Trophoblast cell (in vitro differentiated cells and primary cell): ENCODE results near the gene SPATA12.

ENCODE experiments used
- DNase-seq, 2 donors: peaks; one replicate each; pipeline ENCODE4 v3.0.0-alpha.2; 2016
- H2AFZ ChIP-seq: 2 replicates; pipeline ENCODE4 v1.6.1; 2013; ENCODE audit warnings: low read length, moderate library complexity, mild to moderate bottlenecking; ENCODE audit not compliant: insufficient read depth, poor library complexity
- H2AK5ac ChIP-seq: 2 replicates; pipeline ENCODE4 v1.6.1; 2013; ENCODE audit warnings: mild to moderate bottlenecking, low read length
- H2BK120ac ChIP-seq: 2 replicates; pipeline ENCODE4 v1.6.1; 2013; ENCODE audit warnings: low read length, mild to moderate bottlenecking, moderate library complexity; ENCODE audit not compliant: insufficient read depth, poor library complexity
- H2BK12ac ChIP-seq: 2 replicates; pipeline ENCODE4 v1.6.1; 2013; ENCODE audit warnings: mild to moderate bottlenecking, low read length, moderate library complexity
- H2BK5ac ChIP-seq: 2 replicates; pipeline ENCODE4 v1.6.1; 2013; ENCODE audit warnings: low read length, low read depth, moderate library complexity, mild to moderate bottlenecking; ENCODE audit not compliant: poor library complexity
- H3K14ac ChIP-seq: 2 replicates; pipeline ENCODE4 v1.6.1; 2013; ENCODE audit warnings: mild to moderate bottlenecking, low read length
- H3K18ac ChIP-seq: 2 replicates; pipeline ENCODE4 v1.6.1; 2013; ENCODE audit warnings: mild to moderate bottlenecking, low read length
- H3K23ac ChIP-seq: 2 replicates; pipeline ENCODE4 v1.6.1; 2013; ENCODE audit warnings: low read length
- H3K27ac ChIP-seq: 2 replicates; pipeline ENCODE4 v1.5.1; 2013; ENCODE audit warnings: low read depth, mild to moderate bottlenecking, inconsistent platforms, low read length, moderate library complexity
- H3K27me3 ChIP-seq: 2 replicates; pipeline ENCODE4 v1.6.1; 2013; ENCODE audit warnings: inconsistent platforms, mild to moderate bottlenecking, low read length, moderate library complexity; ENCODE audit not compliant: insufficient read depth
- H3K36me3 ChIP-seq, 2 experiments: 1 replicate in 1 of 2; 2 replicates in 1 of 2; pipeline ENCODE4 v1.6.1; 2013; ENCODE audit warnings: low read length in 2 of 2, mild to moderate bottlenecking in 2 of 2, moderate library complexity in 1 of 2; ENCODE audit not compliant: insufficient read depth in 2 of 2, control insufficient read depth in 1 of 2
- H3K4ac ChIP-seq: 2 replicates; pipeline ENCODE4 v1.6.1; 2013; ENCODE audit warnings: low read depth, mild to moderate bottlenecking, low read length, moderate library complexity
- H3K4me1 ChIP-seq, 2 experiments: 1 replicate in 1 of 2; 2 replicates in 1 of 2; pipeline ENCODE4 v1.6.1; 2013; ENCODE audit warnings: low read length in 2 of 2, mild to moderate bottlenecking in 2 of 2, moderate library complexity in 1 of 2; ENCODE audit not compliant: insufficient read depth in 2 of 2, control insufficient read depth in 1 of 2
- H3K4me2 ChIP-seq: 2 replicates; pipeline ENCODE4 v1.6.1; 2013; ENCODE audit warnings: inconsistent platforms, mild to moderate bottlenecking, low read length, moderate library complexity
- H3K4me3 ChIP-seq: 2 replicates; pipeline ENCODE4 v1.5.1; 2013; ENCODE audit warnings: mild to moderate bottlenecking, low read depth, low read length, inconsistent platforms
- H3K79me1 ChIP-seq: one replicate; pipeline ENCODE4 v1.6.1; 2013; ENCODE audit warnings: low read length
- H3K79me2 ChIP-seq: 2 replicates; pipeline ENCODE4 v1.6.1; 2013; ENCODE audit warnings: low read length, mild to moderate bottlenecking; ENCODE audit not compliant: control insufficient read depth, insufficient read depth, poor library complexity
- H3K9ac ChIP-seq: 2 replicates; pipeline ENCODE4 v1.6.1; 2013; ENCODE audit warnings: mild to moderate bottlenecking, low read length
- H3K9me3 ChIP-seq: 2 replicates; pipeline ENCODE4 v1.6.1; 2013; ENCODE audit warnings: low read depth, mild to moderate bottlenecking, control low read depth, inconsistent platforms, low read length; ENCODE audit not compliant: insufficient read depth
- H4K12ac ChIP-seq: 2 replicates; pipeline ENCODE4 v1.6.1; 2013; ENCODE audit warnings: low read depth, mild to moderate bottlenecking, low read length, moderate library complexity
- H4K8ac ChIP-seq: 2 replicates; pipeline ENCODE4 v1.6.1; 2013; ENCODE audit warnings: low read depth, mild to moderate bottlenecking, low read length, moderate library complexity
- H4K91ac ChIP-seq: one replicate; pipeline ENCODE4 v1.6.1; 2013; ENCODE audit warnings: low read depth, mild to moderate bottlenecking, low read length, moderate library complexity
- WGBS: extraction: QIAGEN DNeasy Blood & Tissue Kit; methylation state at CpG from one replicate; pipeline ENCODE4 v1.1.7; 2013; ENCODE audit warnings: missing lambda C conversion rate; ENCODE audit not compliant: insufficient read length, insufficient coverage; ENCODE audit errors: extremely low coverage; 5-methylcytosine and 5-hydroxymethylcytosine counted together

SPATA12 gene

GRCh38 chr3:57116501-57116900 lies 56.0 kb downstream of the SPATA12 start:
- Histone ChIP-seq H2BK120ac (no peak overlapping the region), H3K4ac (no peak overlapping the region), H3K4me2 (no peak overlapping the region), H2AK5ac (no peak overlapping the region), H3K18ac (no peak overlapping the region), H3K9ac (no peak overlapping the region), H3K27ac (no peak overlapping the region), H3K4me1 (no peaks in the 10 kb centered on the region), H2BK12ac (no peak overlapping the region), H3K79me2 (no peaks in the 10 kb centered on the region), H3K79me1 (no peaks in the 10 kb centered on the region), H3K27me3 (no peaks in the 10 kb centered on the region), H2BK5ac (no peak overlapping the region), H4K91ac (no peak overlapping the region), H3K4me3 (no peak overlapping the region), H3K36me3 (peaks cover 0 to 1% of the 10 kb centered on the region in 2 experiments), H4K8ac (no peak overlapping the region), H4K12ac (no peak overlapping the region), H2AFZ (no peak overlapping the region), H3K23ac (no peak overlapping the region), H3K9me3 (no peaks in the 10 kb centered on the region), H3K14ac (no peak overlapping the region)
- WGBS, result no CpG with 5 or more reads among the region's 3 CpGs
- no peak for DNase-seq

DNA sequence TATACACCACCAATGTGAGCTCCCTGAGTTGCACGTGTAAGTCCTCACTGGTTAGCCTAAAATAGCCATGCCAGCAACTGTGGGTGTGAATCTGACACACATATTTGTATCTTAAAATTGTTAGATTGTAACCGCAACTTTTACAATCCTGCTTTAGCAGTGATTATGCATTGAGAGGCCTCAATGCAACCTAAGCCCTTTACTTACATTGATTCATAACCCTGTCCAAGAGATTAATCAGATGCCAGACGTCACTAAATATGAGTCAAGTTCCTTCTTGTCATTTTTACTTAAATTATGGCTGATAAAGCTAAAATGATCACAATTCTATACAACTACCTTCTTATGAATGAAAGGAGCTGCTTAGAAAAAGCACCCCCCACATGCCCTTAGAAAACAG lies 57.8 kb downstream of the SPATA12 start:
- H2AK5ac ChIP-seq, result no peak overlapping the region
- no peaks in the 10 kb centered on the region for H3K4me1 ChIP-seq
- H2BK12ac ChIP-seq, result no peak overlapping the region
- H3K27me3 ChIP-seq, result no peaks in the 10 kb centered on the region
- H3K79me2 ChIP-seq, result no peaks in the 10 kb centered on the region
- H4K91ac ChIP-seq, result no peak overlapping the region
- H2BK120ac ChIP-seq, result no peak overlapping the region
- no peak overlapping the region for H3K9ac ChIP-seq
- no peak overlapping the region for H3K27ac ChIP-seq
- no peak overlapping the region for H3K4ac ChIP-seq
- no peak for DNase-seq
- H2BK5ac ChIP-seq, result no peak overlapping the region
- H4K12ac ChIP-seq, result no peak overlapping the region
- no peak overlapping the region for H3K23ac ChIP-seq
- no peak overlapping the region for H3K18ac ChIP-seq
- no peak overlapping the region for H4K8ac ChIP-seq
- H2AFZ ChIP-seq, result no peak overlapping the region
- H3K4me2 ChIP-seq, result no peak overlapping the region
- WGBS, result no CpG with 5 or more reads among the region's 3 CpGs
- H3K79me1 ChIP-seq, result no peaks in the 10 kb centered on the region
- no peak overlapping the region for H3K4me3 ChIP-seq
- H3K14ac ChIP-seq, result no peak overlapping the region
- H3K36me3 ChIP-seq, result peaks cover 0 to 1% of the 10 kb centered on the region in 2 experiments
- no peaks in the 10 kb centered on the region for H3K9me3 ChIP-seq

DNA sequence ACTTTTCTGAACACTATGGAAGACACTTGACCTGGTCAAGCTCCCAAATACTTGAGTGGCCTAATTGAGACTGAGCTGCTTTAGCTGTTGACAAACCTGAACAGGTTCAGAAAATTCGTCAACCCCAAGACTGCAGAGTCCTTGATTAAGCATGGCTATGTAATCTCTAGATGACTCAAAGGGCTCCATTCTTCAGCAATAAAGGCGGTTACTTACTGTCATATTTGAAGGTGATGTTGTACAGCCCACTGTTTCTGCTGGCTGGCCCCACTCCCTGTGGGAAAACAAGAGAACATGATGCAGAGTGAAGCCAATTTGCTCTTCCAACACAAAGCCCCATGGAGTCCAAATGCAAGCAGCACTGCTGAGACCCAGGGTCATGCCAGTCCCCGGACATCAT lies 59.6 kb downstream of the SPATA12 start:
- H2AFZ ChIP-seq, result no peak overlapping the region
- no peak overlapping the region for H3K4me2 ChIP-seq
- H3K27ac ChIP-seq, result no peak overlapping the region
- H3K14ac ChIP-seq, result no peak overlapping the region
- H4K8ac ChIP-seq, result no peak overlapping the region
- no peak overlapping the region for H3K4ac ChIP-seq
- no peak overlapping the region for H3K9ac ChIP-seq
- H2BK12ac ChIP-seq, result no peak overlapping the region
- DNase-seq, result no peak
- H2BK5ac ChIP-seq, result no peak overlapping the region
- H3K79me2 ChIP-seq, result no peaks in the 10 kb centered on the region
- no peak overlapping the region for H3K18ac ChIP-seq
- no peak overlapping the region for H2BK120ac ChIP-seq
- no peaks in the 10 kb centered on the region for H3K4me1 ChIP-seq
- no peaks in the 10 kb centered on the region for H3K27me3 ChIP-seq
- H3K4me3 ChIP-seq, result no peak overlapping the region
- WGBS, result no CpG with 5 or more reads among the region's 3 CpGs
- H4K91ac ChIP-seq, result no peak overlapping the region
- H2AK5ac ChIP-seq, result no peak overlapping the region
- no peaks in the 10 kb centered on the region for H3K36me3 ChIP-seq
- no peaks in the 10 kb centered on the region for H3K9me3 ChIP-seq
- no peak overlapping the region for H3K23ac ChIP-seq
- H3K79me1 ChIP-seq, result no peaks in the 10 kb centered on the region
- H4K12ac ChIP-seq, result no peak overlapping the region

DNA sequence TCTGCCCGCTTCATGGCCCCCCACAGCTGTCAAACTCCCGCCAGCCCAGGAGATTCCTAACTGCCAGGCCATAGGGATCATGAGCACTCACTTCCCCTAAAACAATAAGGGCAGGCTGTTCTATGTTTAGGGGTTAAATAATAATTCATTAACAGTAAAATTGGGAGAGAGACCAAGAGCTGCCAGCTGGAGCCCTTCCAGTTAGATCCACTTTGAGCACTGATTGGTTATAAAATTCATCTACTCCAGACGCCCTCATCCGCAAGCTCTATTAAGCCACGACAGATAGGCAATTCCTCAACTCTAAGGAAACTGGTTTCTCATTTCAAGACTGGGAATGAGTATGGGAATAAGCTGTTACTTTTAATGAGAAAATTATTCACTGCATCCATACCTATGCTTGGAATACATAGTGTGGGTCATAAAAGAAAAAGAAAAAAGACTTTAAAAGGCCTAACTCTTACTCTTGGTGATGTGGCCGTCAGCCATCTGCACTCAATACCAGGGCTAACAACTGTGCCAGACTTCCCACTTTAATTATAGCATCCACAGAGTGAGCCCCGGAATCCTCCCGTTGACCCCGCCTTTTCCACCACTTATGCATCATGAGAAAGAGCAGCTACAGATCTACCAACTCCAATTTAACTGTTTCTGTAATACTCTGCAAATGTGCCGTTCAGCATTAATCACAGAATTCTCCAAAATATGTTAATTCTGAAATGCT lies 60.1 kb downstream of the SPATA12 start:
- Histone ChIP-seq H2BK12ac (no peak overlapping the region), H3K18ac (no peak overlapping the region), H2BK5ac (no peak overlapping the region), H3K4me3 (no peak overlapping the region), H3K9ac (no peak overlapping the region), H4K12ac (no peak overlapping the region), H4K91ac (no peak overlapping the region), H3K27me3 (no peaks in the 10 kb centered on the region), H2AK5ac (no peak overlapping the region), H2BK120ac (no peak overlapping the region), H3K4me2 (no peak overlapping the region), H3K79me1 (no peaks in the 10 kb centered on the region), H3K79me2 (no peaks in the 10 kb centered on the region), H2AFZ (no peak overlapping the region), H3K36me3 (no peaks in the 10 kb centered on the region), H4K8ac (no peak overlapping the region), H3K4me1 (no peaks in the 10 kb centered on the region), H3K4ac (no peak overlapping the region), H3K9me3 (no peaks in the 10 kb centered on the region), H3K14ac (no peak overlapping the region), H3K23ac (no peak overlapping the region), H3K27ac (no peak overlapping the region)
- WGBS, result no CpG with 5 or more reads among the region's 10 CpGs
- no peak for DNase-seq
